Posterior vena cava (tissue), 2 donors: Measurements from ENCODE around the gene FEV. TPM values are rescaled to one million over a fixed set of nuclear protein-coding genes. Genes with fewer than 3 reads are reported as not detected.

Source experiments
- DNase-seq: peaks from one replicate; pipeline ENCODE4 v3.0.0-alpha.2; 2020; ENCODE audit warnings: low spot score
- intact Hi-C, 2 donors: fragments of 100-400 bp; cut with DNase I; formaldehyde crosslinking; loops; one replicate each; pipeline versions ENCODE4 v1.14.1 to v1.14.2; 2022 to 2023
- total RNA-seq, 2 donors: library from RNA; stranded (reverse); fragmentation: NEBNext Ultra II Directional; extraction: Animal tissue kit (Norgen Biotek cat#: 25700); gene quantifications; one replicate each; pipeline ENCODE4 v1.2.1, GENCODE V29; 2021
- donor health status: DM: yes; HTN: yes; CAD: no.
- donor health status: DM: yes; HTN: yes; CAD: no.

Gene FEV
- total RNA-seq, 2 donors from 2014 or later, result not detected

GRCh38 chr2:218981881-218982585 is 3.0 kb downstream of the FEV start:
- intact Hi-C loops, result no loop called here

GRCh38 chr2:218981390-218981880 is 3.5 kb downstream of the FEV start:
- intact Hi-C loops, result no loop called here
- peak; percentile 76 for DNase-seq

More at GRCh38 chr2:218981881-218982585, 3.0 kb downstream of the FEV start:
- peak; percentile 83 for DNase-seq

GRCh38 chr2:218980735-218981389 is 4.1 kb downstream of the FEV start:
- DNase-seq, result peak; percentile 58
- intact Hi-C loops, result no loop called here

- peak; percentile 94 for DNase-seq
- intact Hi-C loops, result no loop called here
These were observed 4.9 kb downstream of the FEV start for GRCh38 chr2:218979846-218980734.

GRCh38 chr2:218975060-218975777 is 9.8 kb downstream of the FEV start:
- intact Hi-C loops, result no loop called here
- no peak for DNase-seq

GRCh38 chr2:218970894-218971293 is 14.1 kb downstream of the FEV start:
- DNase-seq, result peak; percentile 29
- intact Hi-C loops, result no loop called here

- intact Hi-C loops, result no loop called here
- DNase-seq, result no peak
These were observed 20.8 kb downstream of the FEV start for GRCh38 chr2:218964041-218964771.

- no peak for DNase-seq
- intact Hi-C loops, result no loop called here
These were observed 21.4 kb downstream of the FEV start for GRCh38 chr2:218963601-218964000.

GRCh38 chr2:218962859-218963492 is 22.0 kb downstream of the FEV start:
- intact Hi-C loops, result no loop called here
- peak; percentile 93 for DNase-seq

- intact Hi-C loops, result no loop called here
- no peak for DNase-seq
These were observed 23.1 kb downstream of the FEV start for GRCh38 chr2:218961651-218962570.

- intact Hi-C loops, result no loop called here
- DNase-seq, result no peak
These were observed 23.8 kb downstream of the FEV start for GRCh38 chr2:218961229-218961628.

- intact Hi-C loops, result no loop called here
- DNase-seq, result no peak
These were observed 24.4 kb downstream of the FEV start for GRCh38 chr2:218960309-218961165.

- no peak for DNase-seq
These were observed 25.1 kb downstream of the FEV start for GRCh38 chr2:218959761-218960308.

GRCh38 chr2:218959141-218959731 is 25.7 kb downstream of the FEV start, which contains the start of gene CDK5R2:
Gene CDK5R2 (plus strand): TSS chr2:218959666. CDS start chr2:218959821, 155 bp downstream.
- intact Hi-C loops, result no loop called here
- DNase-seq, result peak; percentile 86

More at GRCh38 chr2:218959761-218960308, 25.1 kb downstream of the FEV start:
- intact Hi-C loops, result no loop called here

- intact Hi-C loops, result no loop called here
These were observed 26.7 kb downstream of the FEV start for GRCh38 chr2:218958276-218958675.

More at GRCh38 chr2:218958276-218958675, 26.7 kb downstream of the FEV start:
- DNase-seq, result no peak
